ENCODE measurements around the gene PCARE.

PCARE gene

DNA sequence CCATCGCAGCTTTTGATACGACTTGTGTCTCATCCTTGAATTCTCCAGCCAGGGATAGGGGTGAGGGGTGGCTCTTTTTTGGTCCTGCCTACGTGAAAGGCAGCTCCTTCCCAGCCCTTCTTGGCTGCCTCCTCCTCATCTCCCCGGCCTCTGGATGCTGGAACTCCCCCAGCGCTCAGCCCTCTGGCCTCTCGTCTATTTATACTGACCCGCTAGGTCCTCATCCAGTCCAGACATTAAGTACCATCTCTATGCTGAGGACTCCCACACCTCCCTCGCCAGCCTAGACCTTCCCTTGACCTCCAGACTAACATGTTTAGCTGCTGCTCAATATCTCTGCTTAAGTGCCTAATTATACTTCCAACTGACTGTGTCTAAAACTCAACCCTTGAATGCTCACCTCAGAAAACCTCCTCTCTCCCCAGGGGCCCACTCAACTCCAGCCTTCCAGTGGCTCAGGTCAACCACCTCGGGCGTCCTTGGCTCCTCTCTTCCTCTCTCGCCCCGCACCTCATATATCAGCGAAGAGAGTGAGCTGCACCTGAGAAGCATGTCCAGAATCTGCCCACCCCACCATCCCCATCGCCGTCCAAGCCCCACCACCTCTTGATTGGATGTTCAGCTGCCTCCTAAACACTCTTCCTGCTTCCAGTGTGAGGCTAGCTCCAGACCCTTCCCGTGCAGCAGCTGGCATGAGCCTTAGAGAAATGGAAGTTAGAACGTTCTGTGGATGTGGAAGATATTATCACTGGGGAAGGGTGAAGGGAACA lies 58.4 kb downstream of the PCARE start:
- H3K36me3 ChIP-seq (ENCODE audit: insufficient read depth, low read length): no peaks in the 10 kb centered on the region
- H3K9me2 ChIP-seq (replicated peaks; ENCODE audit: low read depth, low read length): no peaks in the 10 kb centered on the region
- H3K9ac ChIP-seq (ENCODE audit: low read depth, low read length, poor library complexity, severe bottlenecking): peak overlapping the region; percentile 84
- peak overlapping the region; percentile 52; the same call in 1 of the 2 replicates for H2AFZ ChIP-seq (ENCODE audit: low read length)
- no peaks in the 10 kb centered on the region for H3K27me3 ChIP-seq (ENCODE audit: insufficient read depth, low read length, poor library complexity, severe bottlenecking)
- no peaks in the 10 kb centered on the region for H3K9me3 ChIP-seq (ENCODE audit: insufficient read depth, low read depth, low read length)
- H3F3A ChIP-seq (ENCODE audit: low read depth): peaks cover 12% of the 10 kb centered on the region; the same call in 1 of the 2 replicates
- TF ChIP-seq, protein P1, sequence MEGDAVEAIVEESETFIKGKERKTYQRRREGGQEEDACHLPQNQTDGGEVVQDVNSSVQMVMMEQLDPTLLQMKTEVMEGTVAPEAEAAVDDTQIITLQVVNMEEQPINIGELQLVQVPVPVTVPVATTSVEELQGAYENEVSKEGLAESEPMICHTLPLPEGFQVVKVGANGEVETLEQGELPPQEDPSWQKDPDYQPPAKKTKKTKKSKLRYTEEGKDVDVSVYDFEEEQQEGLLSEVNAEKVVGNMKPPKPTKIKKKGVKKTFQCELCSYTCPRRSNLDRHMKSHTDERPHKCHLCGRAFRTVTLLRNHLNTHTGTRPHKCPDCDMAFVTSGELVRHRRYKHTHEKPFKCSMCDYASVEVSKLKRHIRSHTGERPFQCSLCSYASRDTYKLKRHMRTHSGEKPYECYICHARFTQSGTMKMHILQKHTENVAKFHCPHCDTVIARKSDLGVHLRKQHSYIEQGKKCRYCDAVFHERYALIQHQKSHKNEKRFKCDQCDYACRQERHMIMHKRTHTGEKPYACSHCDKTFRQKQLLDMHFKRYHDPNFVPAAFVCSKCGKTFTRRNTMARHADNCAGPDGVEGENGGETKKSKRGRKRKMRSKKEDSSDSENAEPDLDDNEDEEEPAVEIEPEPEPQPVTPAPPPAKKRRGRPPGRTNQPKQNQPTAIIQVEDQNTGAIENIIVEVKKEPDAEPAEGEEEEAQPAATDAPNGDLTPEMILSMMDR (conservative IDR thresholded peaks at IDR 0.05; ENCODE audit: low read length): no peak
- TF ChIP-seq EZH2phosphoT487 (IDR thresholded peaks at IDR 0.05; ENCODE audit: borderline replicate concordance): no peak
- peak overlapping the region; percentile 79 for H3K4me3 ChIP-seq (ENCODE audit: low read length, poor library complexity, severe bottlenecking)
- no peaks in the 10 kb centered on the region for H4K20me1 ChIP-seq (ENCODE audit: insufficient read depth, low read length, poor library complexity, severe bottlenecking)
- H3K4me2 ChIP-seq (ENCODE audit: low read depth, low read length, poor library complexity, severe bottlenecking): peak overlapping the region; percentile 96
- peaks cover 61% of the 10 kb centered on the region for H3K4me1 ChIP-seq (ENCODE audit: insufficient read depth, low read length, poor library complexity, severe bottlenecking)
- peaks cover 10% of the 10 kb centered on the region; the same call in 1 of the 2 replicates for H3K79me2 ChIP-seq (ENCODE audit: insufficient read depth, low read length)

DNA sequence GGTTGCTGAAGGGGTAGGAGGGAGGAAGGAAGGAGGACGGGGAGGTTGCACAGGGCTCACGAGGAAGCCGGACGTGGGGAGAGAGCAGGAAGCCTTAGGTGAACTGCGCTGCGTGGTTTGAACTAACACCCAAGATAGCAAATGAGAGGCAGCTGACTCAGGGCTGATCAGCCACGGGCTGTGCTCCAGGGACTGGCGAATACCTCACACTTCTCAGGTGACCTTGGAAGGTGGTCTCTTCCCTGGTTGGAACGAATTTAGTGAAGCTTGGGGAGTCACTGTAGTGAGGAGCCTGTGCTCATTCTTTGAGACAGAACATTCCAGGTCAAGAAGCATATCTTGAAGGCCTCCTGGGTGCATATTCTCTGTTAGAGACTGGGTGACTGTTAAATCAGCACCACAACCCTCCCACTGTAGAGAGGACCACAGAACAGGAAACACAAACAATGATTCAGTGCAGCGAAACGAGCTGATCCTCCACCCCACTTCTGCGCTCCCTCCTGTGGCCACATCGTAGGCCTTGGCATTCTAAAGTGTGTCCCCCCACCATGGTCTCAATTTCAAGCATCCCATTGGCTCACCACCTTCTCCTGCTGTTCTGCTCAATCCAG lies 59.4 kb downstream of the PCARE start:
- H3K4me3 ChIP-seq (ENCODE audit: low read length, poor library complexity, severe bottlenecking): peak overlapping the region; percentile 79
- no peaks in the 10 kb centered on the region for H3K9me2 ChIP-seq (replicated peaks; ENCODE audit: low read depth, low read length)
- peaks cover 10% of the 10 kb centered on the region; the same call in 1 of the 2 replicates for H3K79me2 ChIP-seq (ENCODE audit: insufficient read depth, low read length)
- no peaks in the 10 kb centered on the region for H4K20me1 ChIP-seq (ENCODE audit: insufficient read depth, low read length, poor library complexity, severe bottlenecking)
- TF ChIP-seq, protein P1 (conservative IDR thresholded peaks at IDR 0.05; ENCODE audit: low read length): peak; percentile 52
- no peak for TF ChIP-seq EZH2phosphoT487 (IDR thresholded peaks at IDR 0.05; ENCODE audit: borderline replicate concordance)
- no peaks in the 10 kb centered on the region for H3K9me3 ChIP-seq (ENCODE audit: insufficient read depth, low read depth, low read length)
- no peaks in the 10 kb centered on the region for H3K27me3 ChIP-seq (ENCODE audit: insufficient read depth, low read length, poor library complexity, severe bottlenecking)
- H3K36me3 ChIP-seq (ENCODE audit: insufficient read depth, low read length): no peaks in the 10 kb centered on the region
- H3K4me2 ChIP-seq (ENCODE audit: low read depth, low read length, poor library complexity, severe bottlenecking): peak overlapping the region; percentile 96
- peak overlapping the region; percentile 84 for H3K9ac ChIP-seq (ENCODE audit: low read depth, low read length, poor library complexity, severe bottlenecking)
- peaks cover 70% of the 10 kb centered on the region for H3K4me1 ChIP-seq (ENCODE audit: insufficient read depth, low read length, poor library complexity, severe bottlenecking)
- H3F3A ChIP-seq (ENCODE audit: low read depth): peaks cover 15% of the 10 kb centered on the region; the same call in 1 of the 2 replicates
- H2AFZ ChIP-seq (ENCODE audit: low read length): peak overlapping the region; percentile 52

DNA sequence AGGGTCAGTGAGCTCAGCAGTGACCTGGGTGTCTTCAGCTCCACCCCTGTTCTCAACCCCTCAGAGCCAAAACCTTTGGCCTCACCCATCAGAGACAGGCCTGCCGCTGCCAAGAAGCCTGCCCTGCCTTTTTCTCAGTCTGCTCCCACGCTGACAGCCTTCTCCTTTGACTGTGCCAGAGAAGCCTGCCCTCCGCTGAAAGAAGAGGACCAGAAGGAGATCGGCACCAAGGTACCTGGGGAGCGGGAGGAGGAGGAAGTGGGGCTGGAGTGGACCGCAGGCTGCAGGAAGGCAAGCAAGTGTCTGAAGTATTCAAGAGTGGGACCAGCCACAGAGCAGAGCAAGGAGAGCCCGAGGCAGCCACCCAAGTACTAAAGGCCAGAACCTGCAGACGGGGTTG lies 60.0 kb downstream of the PCARE start:
- TF ChIP-seq, protein P1 (conservative IDR thresholded peaks at IDR 0.05; ENCODE audit: low read length): no peak
- H3K9ac ChIP-seq (ENCODE audit: low read depth, low read length, poor library complexity, severe bottlenecking): peak overlapping the region; percentile 84

More for the DNA sequence above, 60.0 kb downstream of the PCARE start:
- no peaks in the 10 kb centered on the region for H4K20me1 ChIP-seq (ENCODE audit: insufficient read depth, low read length, poor library complexity, severe bottlenecking)
- H3K4me3 ChIP-seq (ENCODE audit: low read length, poor library complexity, severe bottlenecking): peak overlapping the region; percentile 79
- no peaks in the 10 kb centered on the region for H3K9me2 ChIP-seq (replicated peaks; ENCODE audit: low read depth, low read length)
- H3K27me3 ChIP-seq (ENCODE audit: insufficient read depth, low read length, poor library complexity, severe bottlenecking): no peaks in the 10 kb centered on the region
- H3K4me2 ChIP-seq (ENCODE audit: low read depth, low read length, poor library complexity, severe bottlenecking): peak overlapping the region; percentile 96
- H3K79me2 ChIP-seq (ENCODE audit: insufficient read depth, low read length): peaks cover 10% of the 10 kb centered on the region; the same call in 1 of the 2 replicates
- no peaks in the 10 kb centered on the region for H3K36me3 ChIP-seq (ENCODE audit: insufficient read depth, low read length)
- H3K4me1 ChIP-seq (ENCODE audit: insufficient read depth, low read length, poor library complexity, severe bottlenecking): peaks cover 76% of the 10 kb centered on the region
- no peaks in the 10 kb centered on the region for H3K9me3 ChIP-seq (ENCODE audit: insufficient read depth, low read depth, low read length)
- H2AFZ ChIP-seq (ENCODE audit: low read length): peak overlapping the region; percentile 47
- peaks cover 15% of the 10 kb centered on the region; the same call in 1 of the 2 replicates for H3F3A ChIP-seq (ENCODE audit: low read depth)

All from Loucy (cell line).